ENCODE results near the gene MACROD2.

Gene MACROD2

DNA sequence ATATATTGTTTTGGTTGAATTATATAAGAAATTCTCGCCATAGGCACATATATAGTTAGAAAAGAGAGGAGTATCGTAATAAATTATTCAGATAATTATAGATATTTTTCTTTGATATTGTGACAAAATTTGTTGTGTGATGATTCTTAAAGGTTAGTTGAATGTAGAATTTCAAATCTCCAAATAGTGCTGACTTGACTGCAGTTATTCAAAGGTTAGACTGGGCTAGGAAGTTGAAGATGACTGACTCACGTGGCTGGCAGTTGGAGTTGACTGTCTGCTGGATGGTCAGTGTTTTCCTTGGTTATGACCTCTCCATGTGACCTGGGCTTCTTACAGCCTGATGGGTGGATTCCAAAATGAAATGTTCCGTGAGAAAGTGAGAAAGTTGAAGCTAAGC is 286.8 kb downstream of the MACROD2 start:
- no peak overlapping the region for H3K4me3 ChIP-seq (ENCODE audit: low read depth, low read length)
- no peak for DNase-seq (ENCODE audit: low read depth)
- TF ChIP-seq, protein P1, sequence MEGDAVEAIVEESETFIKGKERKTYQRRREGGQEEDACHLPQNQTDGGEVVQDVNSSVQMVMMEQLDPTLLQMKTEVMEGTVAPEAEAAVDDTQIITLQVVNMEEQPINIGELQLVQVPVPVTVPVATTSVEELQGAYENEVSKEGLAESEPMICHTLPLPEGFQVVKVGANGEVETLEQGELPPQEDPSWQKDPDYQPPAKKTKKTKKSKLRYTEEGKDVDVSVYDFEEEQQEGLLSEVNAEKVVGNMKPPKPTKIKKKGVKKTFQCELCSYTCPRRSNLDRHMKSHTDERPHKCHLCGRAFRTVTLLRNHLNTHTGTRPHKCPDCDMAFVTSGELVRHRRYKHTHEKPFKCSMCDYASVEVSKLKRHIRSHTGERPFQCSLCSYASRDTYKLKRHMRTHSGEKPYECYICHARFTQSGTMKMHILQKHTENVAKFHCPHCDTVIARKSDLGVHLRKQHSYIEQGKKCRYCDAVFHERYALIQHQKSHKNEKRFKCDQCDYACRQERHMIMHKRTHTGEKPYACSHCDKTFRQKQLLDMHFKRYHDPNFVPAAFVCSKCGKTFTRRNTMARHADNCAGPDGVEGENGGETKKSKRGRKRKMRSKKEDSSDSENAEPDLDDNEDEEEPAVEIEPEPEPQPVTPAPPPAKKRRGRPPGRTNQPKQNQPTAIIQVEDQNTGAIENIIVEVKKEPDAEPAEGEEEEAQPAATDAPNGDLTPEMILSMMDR (IDR thresholded peaks at IDR 0.05; ENCODE audit: low read depth, low read length, missing control alignments) = no peak
- in situ Hi-C loops (cut with HindIII; ENCODE audit: low sequenced_read_pairs) = no loop called here

DNA sequence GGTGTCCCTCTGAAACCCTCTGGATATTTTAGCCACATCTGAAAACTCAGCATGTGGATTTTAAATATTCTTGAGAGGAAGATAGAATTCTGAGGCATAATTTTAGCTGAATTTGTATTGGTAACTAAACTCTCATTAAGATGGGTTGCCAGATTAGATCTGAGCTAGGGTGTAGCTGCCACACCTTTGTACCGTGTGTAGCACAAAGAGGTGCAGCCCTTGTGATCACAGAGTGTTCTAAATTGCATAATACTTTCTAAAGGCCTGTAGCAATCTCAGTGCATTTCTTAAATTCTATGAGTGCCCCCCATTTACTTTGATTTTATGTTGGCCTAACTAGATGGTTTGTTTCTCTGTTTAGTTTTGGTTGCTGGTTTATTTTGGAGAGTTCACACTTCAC is 289.1 kb downstream of the MACROD2 start:
- no peak overlapping the region for H3K4me3 ChIP-seq (ENCODE audit: low read depth, low read length)
- DNase-seq (ENCODE audit: low read depth) = no peak
- in situ Hi-C loops (cut with HindIII; ENCODE audit: low sequenced_read_pairs) = no loop called here
- TF ChIP-seq, protein P1 (IDR thresholded peaks at IDR 0.05; ENCODE audit: low read depth, low read length, missing control alignments) = no peak

DNA sequence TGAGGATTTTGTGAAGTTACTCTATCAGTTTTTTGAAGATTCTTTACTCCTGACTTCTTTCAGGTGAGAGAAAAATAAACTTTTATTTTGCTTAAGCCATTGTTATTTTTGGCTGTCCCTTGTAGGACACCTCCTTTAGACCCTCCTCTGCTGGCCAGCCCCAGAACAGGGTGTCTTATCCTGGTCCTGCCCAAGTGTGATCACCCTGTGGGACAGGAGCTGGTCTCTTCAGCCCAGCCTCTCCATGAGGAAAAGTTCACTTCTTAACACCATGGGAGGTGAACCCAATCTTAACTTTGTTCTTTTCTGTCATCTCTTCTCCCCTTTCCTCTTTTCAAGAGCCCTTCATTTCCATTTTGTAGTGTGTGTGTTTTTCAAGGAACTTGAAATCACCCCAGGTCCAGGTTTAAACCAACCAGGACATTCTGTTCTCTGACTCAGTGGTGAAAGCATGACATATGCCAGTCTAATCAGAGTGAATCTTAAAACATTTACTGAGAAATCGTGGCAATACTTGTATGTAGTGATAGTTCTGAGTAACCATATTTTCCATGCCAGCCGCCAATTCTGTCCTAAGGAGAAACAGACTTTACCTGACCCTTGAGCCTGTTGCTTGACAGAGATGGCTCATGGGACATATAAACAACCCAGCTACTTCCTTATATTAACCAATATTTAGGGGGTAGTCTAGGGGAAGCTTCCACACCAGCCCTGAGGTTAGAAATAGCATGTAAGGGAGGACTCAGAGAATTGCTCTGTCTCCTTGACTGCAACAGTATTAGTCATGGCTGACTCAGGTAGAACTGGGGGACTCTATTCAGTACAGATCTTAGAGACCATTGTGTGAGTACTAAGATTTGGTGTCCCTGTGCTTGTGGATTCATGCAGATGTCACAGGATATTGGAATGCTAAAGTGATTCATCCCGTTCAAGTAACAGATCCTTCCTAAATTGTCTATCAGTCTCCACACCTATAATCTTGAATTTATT is 293.3 kb downstream of the MACROD2 start:
- no peak for DNase-seq (ENCODE audit: low read depth)
- H3K4me3 ChIP-seq (ENCODE audit: low read depth, low read length) = no peak overlapping the region
- TF ChIP-seq, protein P1 (IDR thresholded peaks at IDR 0.05; ENCODE audit: low read depth, low read length, missing control alignments) = no peak
- in situ Hi-C loops (cut with HindIII; ENCODE audit: low sequenced_read_pairs) = no loop called here

DNA sequence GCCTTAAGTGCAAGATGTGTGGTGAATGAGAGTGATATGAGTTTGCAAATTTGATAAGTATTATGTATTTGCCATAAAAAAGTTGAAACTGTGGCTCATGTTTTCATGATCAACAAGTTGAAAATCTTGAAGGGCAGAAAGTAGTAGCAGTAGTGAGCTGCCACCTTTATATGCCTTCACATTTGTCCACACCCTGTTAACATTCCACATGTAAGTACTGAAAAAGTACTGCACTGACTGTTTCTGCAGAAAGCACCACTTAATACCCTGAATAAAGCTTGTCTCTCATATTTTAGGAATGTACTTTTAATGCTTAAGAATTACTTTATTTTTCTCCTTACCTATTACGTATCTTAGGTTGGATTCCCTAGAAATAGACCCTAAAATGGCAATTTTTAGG is 296.2 kb downstream of the MACROD2 start:
- in situ Hi-C loops (cut with HindIII; ENCODE audit: low sequenced_read_pairs) = no loop called here
- H3K4me3 ChIP-seq (ENCODE audit: low read depth, low read length) = no peak overlapping the region
- TF ChIP-seq, protein P1 (IDR thresholded peaks at IDR 0.05; ENCODE audit: low read depth, low read length, missing control alignments) = no peak
- no peak for DNase-seq (ENCODE audit: low read depth)

DNA sequence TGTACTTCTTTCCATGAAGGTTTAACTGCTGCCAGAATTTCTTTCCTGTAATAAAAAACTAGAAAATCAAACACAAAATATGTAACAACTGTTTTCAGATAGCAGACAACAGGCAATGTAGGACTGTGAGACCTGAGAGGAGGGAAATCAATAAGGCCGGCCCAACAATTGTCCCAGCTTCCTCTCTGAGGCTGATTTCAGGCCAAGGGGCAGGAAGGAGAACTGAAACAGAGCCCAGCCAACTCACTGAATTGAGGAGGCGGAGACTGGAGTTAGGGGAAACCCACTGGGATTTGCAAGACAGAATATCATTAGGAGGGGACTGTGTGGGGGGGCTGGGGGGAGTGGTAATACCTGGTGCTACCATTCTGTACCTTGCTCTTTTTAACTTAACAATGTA is 299.9 kb downstream of the MACROD2 start:
- H3K4me3 ChIP-seq (ENCODE audit: low read depth, low read length) = no peak overlapping the region
- in situ Hi-C loops (cut with HindIII; ENCODE audit: low sequenced_read_pairs) = no loop called here
- no peak for DNase-seq (ENCODE audit: low read depth)
- TF ChIP-seq, protein P1 (IDR thresholded peaks at IDR 0.05; ENCODE audit: low read depth, low read length, missing control alignments) = no peak

DNA sequence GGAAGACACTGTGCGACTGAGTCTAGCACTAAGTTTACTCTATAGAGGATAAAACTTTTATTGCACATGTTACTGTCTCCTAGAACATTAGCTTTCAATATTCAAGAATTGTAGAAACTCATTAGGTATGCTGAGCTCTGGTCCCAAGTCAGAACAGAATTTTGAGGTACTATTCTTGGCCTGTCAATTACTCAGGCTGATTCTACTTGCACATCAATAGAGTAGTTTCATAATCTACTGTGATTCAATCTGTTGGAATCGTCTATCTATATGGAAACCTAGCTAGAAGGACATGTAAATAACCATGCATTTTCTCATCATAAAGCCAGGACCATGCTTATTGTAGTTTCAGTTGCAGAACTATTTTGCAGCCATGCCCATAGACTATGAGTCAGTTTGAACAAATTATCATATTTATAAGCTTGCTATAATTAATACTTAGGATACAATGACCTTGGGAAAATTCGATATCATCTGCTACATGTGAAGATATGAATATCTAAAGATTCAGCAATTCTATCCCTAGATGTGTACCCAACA is 300.5 kb downstream of the MACROD2 start:
- TF ChIP-seq, protein P1 (IDR thresholded peaks at IDR 0.05; ENCODE audit: low read depth, low read length, missing control alignments) = no peak
- in situ Hi-C loops (cut with HindIII; ENCODE audit: low sequenced_read_pairs) = no loop called here

More for the DNA sequence above, 300.5 kb downstream of the MACROD2 start:
- no peak for DNase-seq (ENCODE audit: low read depth)
- no peak overlapping the region for H3K4me3 ChIP-seq (ENCODE audit: low read depth, low read length)

Measured in astrocyte of the cerebellum (primary cell).